Activated T-cell treated with anti-CD3 and anti-CD28 coated beads, Interleukin-2, amount 50 U/mL, for 72 hours (primary cell): ENCODE measurements around the gene MYH9. TPM values are rescaled to one million over a fixed set of nuclear protein-coding genes. Genes with fewer than 3 reads are reported as not detected.
"Not testable (repeated sequence)": the region's sequence is repeated elsewhere in the genome, so short reads cannot be mapped to it uniquely, and the experiment has no call there.

Experiments
- ATAC-seq, 2 donors: fragments of 150-1000 bp; cut with Tn5 transposase; replicated peaks in 1 of 2; 2 replicates each; pipeline ENCODE4 v1.10.0; 2021; ENCODE audit warnings: moderate library complexity in 2 of 2, mild to moderate bottlenecking in 1 of 2
- DNase-seq, 2 donors: peaks; one replicate each; pipeline ENCODE4 v3.0.0; 2021 to 2022; ENCODE audit warnings: mixed read lengths in 1 of 2
- H3K27ac Mint-ChIP-seq: one replicate; pipeline ENCODE4 v1.8.0; 2022; ENCODE audit warnings: mild to moderate bottlenecking, moderate library complexity, mixed read lengths
- H3K27me3 Mint-ChIP-seq: one replicate; pipeline ENCODE4 v1.8.0; 2022; ENCODE audit warnings: low read depth, mixed read lengths
- H3K36me3 Mint-ChIP-seq, 2 donors: one replicate each; pipeline ENCODE4 v1.8.0; 2022; ENCODE audit warnings: mixed read lengths in 2 of 2, mild to moderate bottlenecking in 1 of 2; ENCODE audit not compliant: insufficient read depth in 2 of 2
- H3K4me1 Mint-ChIP-seq: one replicate; pipeline ENCODE4 v1.8.0; 2022; ENCODE audit warnings: low read depth, mixed read lengths
- H3K4me3 Mint-ChIP-seq, 2 donors: one replicate each; pipeline ENCODE4 v1.8.0; 2022; ENCODE audit warnings: mild to moderate bottlenecking in 2 of 2, mixed read lengths in 2 of 2, moderate library complexity in 2 of 2
- H3K9me3 Mint-ChIP-seq, 2 donors: one replicate each; pipeline ENCODE4 v1.8.0; 2022; ENCODE audit warnings: mixed read lengths in 2 of 2
- total RNA-seq, 2 donors: library from RNA; stranded (reverse); gene quantifications; one replicate each; pipeline ENCODE4 v1.2.3, GENCODE V29; 2022

Gene MYH9
- total RNA-seq, 2 donors from 2014 or later = 529 to 662 TPM

GRCh38 chr22:36263886-36264664, 123.7 kb downstream of the MYH9 start:
- not testable (repeated sequence) for DNase-seq, ATAC-seq

DNA sequence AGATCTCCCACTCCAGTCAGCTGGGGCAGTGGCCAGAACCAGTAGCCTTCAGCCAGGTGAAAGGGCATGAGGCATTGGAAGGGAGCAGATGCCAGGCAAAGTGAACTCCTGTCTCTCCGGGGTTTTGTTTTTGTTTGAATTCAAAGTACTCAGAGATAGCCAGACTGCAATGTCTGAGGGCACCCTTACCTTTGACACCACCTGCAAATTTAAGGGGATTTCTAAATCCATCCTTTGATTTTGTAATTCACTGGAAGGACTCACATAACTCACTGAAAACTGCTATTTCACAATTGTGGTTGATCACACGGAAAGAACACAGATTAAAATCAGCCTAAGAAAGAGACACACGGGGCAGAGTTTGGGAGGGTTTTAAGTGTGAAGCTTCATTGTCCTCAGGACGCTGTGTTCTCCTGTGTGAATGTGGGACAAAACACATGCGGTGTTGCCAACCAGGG, 124.5 kb downstream of the MYH9 start:
- H3K27me3 Mint-ChIP-seq, ATAC-seq, DNase-seq, H3K4me3 Mint-ChIP-seq, H3K9me3 Mint-ChIP-seq: not testable (repeated sequence)
- peaks cover 12% of the 10 kb centered on the region for H3K4me1 Mint-ChIP-seq
- peak overlapping the region; percentile 29 for H3K27ac Mint-ChIP-seq
- peaks cover 7 to 27% of the 10 kb centered on the region in 2 donors for H3K36me3 Mint-ChIP-seq

More at GRCh38 chr22:36263886-36264664, 123.7 kb downstream of the MYH9 start:
- not testable (repeated sequence) for H3K9me3 Mint-ChIP-seq, H3K4me1 Mint-ChIP-seq, H3K27me3 Mint-ChIP-seq, H3K4me3 Mint-ChIP-seq, H3K27ac Mint-ChIP-seq
- H3K36me3 Mint-ChIP-seq = peaks cover 4 to 23% of the 10 kb centered on the region in 2 donors

DNA sequence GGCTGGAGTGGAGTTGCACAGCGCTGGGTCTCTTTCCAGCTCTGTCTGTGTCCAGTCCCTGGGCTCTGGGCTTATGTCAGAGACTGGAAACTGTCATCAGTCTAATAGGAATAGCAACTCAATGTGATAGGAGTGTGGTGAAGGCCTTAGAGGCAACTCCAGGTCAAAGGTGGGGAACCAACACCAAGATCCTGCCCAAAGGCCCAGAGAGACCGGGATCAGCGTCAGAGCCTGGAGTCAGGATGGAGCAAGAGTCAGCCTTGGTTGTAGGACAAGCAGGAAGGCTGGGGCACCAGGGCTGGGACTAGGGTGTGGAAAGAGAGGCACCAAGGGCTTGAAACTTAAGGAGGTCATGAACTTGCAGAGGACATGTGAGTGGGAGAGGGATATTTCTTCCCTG, 125.5 kb downstream of the MYH9 start:
- not testable (repeated sequence) for DNase-seq, H3K4me3 Mint-ChIP-seq, H3K27ac Mint-ChIP-seq, ATAC-seq, H3K27me3 Mint-ChIP-seq, H3K9me3 Mint-ChIP-seq
- peaks cover 19% of the 10 kb centered on the region for H3K4me1 Mint-ChIP-seq
- peaks cover 7 to 29% of the 10 kb centered on the region in 2 donors for H3K36me3 Mint-ChIP-seq

DNA sequence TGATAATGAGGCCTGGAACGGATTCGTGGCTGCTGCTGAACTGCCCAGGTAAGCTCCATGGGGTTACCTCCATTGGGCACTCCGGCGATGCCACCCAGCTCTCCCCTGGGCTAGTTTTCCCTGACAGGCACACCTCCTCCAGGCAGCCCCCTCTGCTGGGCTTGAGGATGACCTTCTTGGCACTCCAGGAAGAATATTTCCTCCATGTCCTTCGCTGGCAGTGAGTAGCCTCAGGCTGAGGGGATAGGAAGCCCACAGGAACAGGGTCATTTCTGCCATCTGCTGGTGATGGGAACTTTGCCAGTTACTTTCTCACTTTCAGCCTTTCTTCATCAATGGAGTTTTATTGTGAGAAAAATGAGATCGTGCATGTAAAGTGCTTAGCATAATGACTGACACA, 126.1 kb downstream of the MYH9 start:
- DNase-seq, H3K4me3 Mint-ChIP-seq, ATAC-seq, H3K9me3 Mint-ChIP-seq, H3K27me3 Mint-ChIP-seq, H3K27ac Mint-ChIP-seq: not testable (repeated sequence)
- Mint-ChIP-seq H3K4me1 (peaks cover 25% of the 10 kb centered on the region), H3K36me3 (peaks cover 7 to 23% of the 10 kb centered on the region in 2 donors)

DNA sequence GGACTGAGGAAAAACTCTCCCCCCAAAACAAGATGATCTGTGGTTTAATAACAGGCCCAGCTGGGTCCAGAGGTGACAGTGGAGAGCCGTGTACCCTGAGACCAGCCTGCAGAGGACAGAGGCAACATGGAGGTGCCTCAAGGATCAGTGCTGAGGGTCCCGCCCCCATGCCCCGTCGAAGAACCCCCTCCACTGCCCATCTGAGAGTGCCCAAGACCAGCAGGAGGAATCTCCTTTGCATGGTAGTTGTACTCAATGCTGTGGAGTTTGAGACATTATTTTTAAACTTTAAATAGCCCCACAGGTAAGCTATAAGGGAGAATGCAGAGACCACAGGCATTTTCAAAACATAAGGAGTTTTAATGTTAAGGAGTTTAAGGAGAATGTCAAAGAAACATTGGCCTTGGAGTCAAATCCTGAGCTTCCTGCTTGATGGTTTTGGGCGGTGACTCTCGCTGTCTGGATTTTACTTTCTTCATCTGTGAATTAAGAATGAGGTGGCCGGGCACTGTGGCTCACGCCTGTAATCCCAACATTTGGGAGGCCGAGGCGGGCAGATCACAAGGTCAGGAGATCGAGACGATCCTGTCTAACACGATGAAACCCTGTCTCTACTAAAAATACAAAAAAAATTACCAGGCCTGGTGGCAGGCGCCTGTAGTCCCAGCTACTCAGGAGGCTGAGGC, 128.0 kb downstream of the MYH9 start:
- Mint-ChIP-seq H3K4me3 (no peak overlapping the region), H3K4me1 (peaks cover 43% of the 10 kb centered on the region), H3K9me3 (no peaks in the 10 kb centered on the region), H3K27me3 (no peaks in the 10 kb centered on the region), H3K27ac (peak overlapping the region; percentile 78), H3K36me3 (peaks cover 7 to 14% of the 10 kb centered on the region in 2 donors)
- no peak for ATAC-seq
- DNase-seq = no peak

GRCh38 chr22:36258701-36259614, 128.8 kb downstream of the MYH9 start:
- Mint-ChIP-seq H3K36me3 (peaks cover 9 to 11% of the 10 kb centered on the region in 2 donors), H3K9me3 (no peaks in the 10 kb centered on the region), H3K27ac (peak overlapping the region; percentile 78), H3K4me1 (peaks cover 51% of the 10 kb centered on the region), H3K27me3 (no peaks in the 10 kb centered on the region), H3K4me3 (peak overlapping the region; percentile 72 to 79)
- peak; percentile 61 to 62 for DNase-seq
- ATAC-seq = peak; percentile 70 to 82

GRCh38 chr22:36257948-36258670, 129.7 kb downstream of the MYH9 start:
- H3K4me3 Mint-ChIP-seq = peak overlapping the region; percentile 72 to 79
- no peaks in the 10 kb centered on the region for H3K9me3 Mint-ChIP-seq
- H3K27ac Mint-ChIP-seq = peak overlapping the region; percentile 78
- ATAC-seq (peak in 1 of 2 donors; percentile 5), DNase-seq (no peak)
- peaks cover 8 to 14% of the 10 kb centered on the region in 2 donors for H3K36me3 Mint-ChIP-seq
- no peaks in the 10 kb centered on the region for H3K27me3 Mint-ChIP-seq
- peaks cover 59% of the 10 kb centered on the region for H3K4me1 Mint-ChIP-seq

- H3K36me3 Mint-ChIP-seq = peaks cover 10 to 14% of the 10 kb centered on the region in 2 donors
- H3K27ac Mint-ChIP-seq = no peak overlapping the region
Measured at GRCh38 chr22:36257308-36257707, 130.5 kb downstream of the MYH9 start.

DNA sequence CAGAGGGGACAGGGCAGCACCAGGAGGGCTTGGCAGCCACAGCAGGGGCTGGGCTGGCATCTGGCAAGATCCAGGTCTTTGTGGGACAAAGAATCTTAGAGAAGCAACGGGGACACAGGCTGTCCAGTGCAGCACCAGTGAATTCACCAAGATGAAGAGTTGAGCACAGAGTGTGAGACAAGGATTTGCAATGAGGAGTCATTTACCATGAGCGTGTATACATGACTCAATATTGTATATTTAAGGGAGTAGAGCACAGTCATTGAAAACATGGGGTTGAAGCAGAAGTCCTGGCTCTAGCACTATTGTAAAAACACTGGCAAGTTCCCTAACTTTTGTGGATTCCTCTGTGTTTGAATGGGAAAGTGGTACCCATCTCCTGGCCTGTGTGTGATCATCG, 131.3 kb downstream of the MYH9 start:
- Mint-ChIP-seq H3K27ac (peak overlapping the region; percentile 95), H3K4me1 (peaks cover 76% of the 10 kb centered on the region), H3K27me3 (no peaks in the 10 kb centered on the region), H3K4me3 (peak overlapping the region; percentile 1 to 82), H3K36me3 (peaks cover 10 to 11% of the 10 kb centered on the region in 2 donors), H3K9me3 (no peaks in the 10 kb centered on the region)
- DNase-seq (no peak), ATAC-seq (peak; percentile 21 to 52)

More at GRCh38 chr22:36257308-36257707, 130.5 kb downstream of the MYH9 start:
- peaks cover 67% of the 10 kb centered on the region for H3K4me1 Mint-ChIP-seq
- no peaks in the 10 kb centered on the region for H3K27me3 Mint-ChIP-seq
- ATAC-seq (no peak), DNase-seq (no peak)
- no peaks in the 10 kb centered on the region for H3K9me3 Mint-ChIP-seq
- H3K4me3 Mint-ChIP-seq = no peak overlapping the region

DNA sequence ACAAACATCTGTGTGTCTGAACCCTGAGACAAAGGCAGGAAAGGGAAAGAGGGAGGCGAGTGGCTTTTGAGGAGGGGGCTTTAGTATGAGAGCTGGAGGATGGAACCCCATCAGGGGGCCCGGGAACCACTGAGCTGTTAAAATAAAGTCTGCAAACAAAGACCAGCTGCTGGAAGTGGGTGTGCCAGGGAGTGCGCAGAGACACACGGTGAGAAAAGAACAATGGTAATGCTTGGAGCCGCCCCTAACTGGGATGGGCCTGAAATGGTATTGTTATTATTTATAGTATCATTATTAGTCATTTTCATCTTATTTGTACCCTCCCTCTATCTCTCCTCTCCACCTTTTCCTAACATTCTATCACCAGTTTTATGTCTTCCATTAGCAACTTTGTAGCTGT, 132.2 kb downstream of the MYH9 start:
- DNase-seq, H3K27me3 Mint-ChIP-seq, H3K9me3 Mint-ChIP-seq, ATAC-seq, H3K36me3 Mint-ChIP-seq: not testable (repeated sequence)
- Mint-ChIP-seq H3K27ac (peak overlapping the region; percentile 95), H3K4me3 (peak overlapping the region; percentile 93 to 96), H3K4me1 (peaks cover 84% of the 10 kb centered on the region)

DNA sequence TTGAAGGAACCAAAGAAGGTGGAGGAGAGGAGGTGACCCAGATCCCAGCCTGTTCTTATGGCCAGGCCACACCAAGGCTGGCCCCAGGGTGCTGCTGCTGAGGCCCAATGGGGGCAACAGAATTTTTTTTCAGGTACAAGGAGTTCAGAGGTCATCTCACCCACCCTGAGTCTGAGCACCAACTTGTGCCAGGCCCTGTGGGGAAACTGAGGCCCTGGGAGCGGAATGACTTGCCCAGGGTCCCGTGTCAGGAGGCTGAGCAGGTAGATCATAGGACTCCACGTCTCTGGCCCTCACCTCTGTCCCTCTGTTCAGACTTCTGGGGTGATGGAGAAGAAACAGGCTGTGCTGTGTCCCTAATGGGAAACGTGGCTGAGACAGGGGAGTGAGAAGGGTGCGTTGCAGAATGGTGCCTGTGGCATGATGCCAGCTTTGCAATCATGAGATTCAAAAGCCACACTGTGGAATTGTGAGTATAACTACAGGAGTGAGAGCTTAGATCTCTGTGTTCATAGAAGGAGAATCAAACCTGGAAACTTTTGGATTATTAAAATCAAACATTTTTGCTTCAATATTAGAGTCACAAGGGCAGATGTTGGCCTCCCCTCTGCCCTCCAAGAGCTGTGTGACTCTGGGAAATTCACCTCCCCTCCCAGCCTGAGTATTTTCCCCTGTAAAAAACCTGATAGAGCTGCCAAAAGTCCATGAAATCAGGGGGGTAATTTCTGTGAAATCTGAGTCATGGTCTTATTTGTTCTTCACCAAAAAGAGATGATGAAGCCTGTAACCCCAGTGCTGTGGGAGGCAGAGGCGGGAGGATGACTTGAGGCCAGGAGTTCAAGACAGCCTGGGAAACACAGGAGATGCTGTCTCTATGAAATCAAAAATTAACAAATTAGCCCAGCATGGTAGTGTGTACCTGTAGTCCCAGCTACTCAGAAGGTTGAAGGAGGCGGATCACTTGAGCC, 134.0 kb downstream of the MYH9 start:
- Mint-ChIP-seq H3K4me3 (peak overlapping the region; percentile 93 to 96), H3K9me3 (peaks cover 0 to 1% of the 10 kb centered on the region in 2 donors), H3K4me1 (peaks cover 80% of the 10 kb centered on the region), H3K27me3 (no peaks in the 10 kb centered on the region), H3K27ac (peak overlapping the region; percentile 98), H3K36me3 (peaks cover 10 to 14% of the 10 kb centered on the region in 2 donors)
- DNase-seq = peak; percentile 37 to 51
- ATAC-seq = peak; percentile 10 to 36
